GM18861 (cell line): ENCODE results near the gene FBLN5.
"Not testable (repeated sequence)": the region's sequence is repeated elsewhere in the genome, so short reads cannot be mapped to it uniquely, and the experiment has no call there.

Source experiments
- ATAC-seq: cut with Tn5 transposase; IDR thresholded peaks from one replicate; pipeline ENCODE4 v1.9.1; 2021; ENCODE audit not compliant: unreplicated experiment

FBLN5 gene

GRCh38 chr14:91885839-91886238 is 61.7 kb downstream of the FBLN5 start:
- no peak for ATAC-seq

GRCh38 chr14:91885113-91885712 is 62.3 kb downstream of the FBLN5 start:
- ATAC-seq: no peak

GRCh38 chr14:91884664-91885063 is 62.8 kb downstream of the FBLN5 start:
- ATAC-seq: no peak

GRCh38 chr14:91883753-91884152 is 63.7 kb downstream of the FBLN5 start:
- ATAC-seq: no peak

GRCh38 chr14:91882776-91883175 is 64.7 kb downstream of the FBLN5 start:
- ATAC-seq: no peak

- no peak for ATAC-seq
These were observed 65.1 kb downstream of the FBLN5 start for GRCh38 chr14:91882369-91882768.

GRCh38 chr14:91879196-91879595 is 68.3 kb downstream of the FBLN5 start:
- ATAC-seq: no peak

- ATAC-seq: no peak
These were observed 69.2 kb downstream of the FBLN5 start for GRCh38 chr14:91878274-91878673.

GRCh38 chr14:91877376-91877915 is 70.0 kb downstream of the FBLN5 start:
- ATAC-seq: no peak

GRCh38 chr14:91876492-91876891 is 71.0 kb downstream of the FBLN5 start:
- no peak for ATAC-seq

GRCh38 chr14:91875525-91876286 is 71.8 kb downstream of the FBLN5 start:
- no peak for ATAC-seq

- peak; percentile 60 for ATAC-seq
These were observed 73.8 kb downstream of the FBLN5 start for GRCh38 chr14:91873471-91874415.

- ATAC-seq: no peak
These were observed 74.7 kb downstream of the FBLN5 start for GRCh38 chr14:91872517-91873470.

- ATAC-seq: peak; percentile 52
These were observed 75.4 kb downstream of the FBLN5 start for GRCh38 chr14:91872011-91872501.

GRCh38 chr14:91871401-91871800 is 76.1 kb downstream of the FBLN5 start:
- ATAC-seq: not testable (repeated sequence)

GRCh38 chr14:91870890-91871289 is 76.6 kb downstream of the FBLN5 start:
- no peak for ATAC-seq

- no peak for ATAC-seq
These were observed 77.5 kb downstream of the FBLN5 start for GRCh38 chr14:91870001-91870400.

GRCh38 chr14:91869556-91869955 is 77.9 kb downstream of the FBLN5 start:
- ATAC-seq: no peak

- no peak for ATAC-seq
These were observed 80.0 kb downstream of the FBLN5 start, which contains the start of gene TC2N for GRCh38 chr14:91867316-91867988. Gene TC2N (minus strand): TSS chr14:91867536. CDS start chr14:91813769, 53,767 bp downstream.
